K562 (cell line): ENCODE results near the gene PSORS1C1. TPM values are rescaled to one million over a fixed set of nuclear protein-coding genes. Genes with fewer than 3 reads are reported as not detected.

Experiments
- CLOCK ChIP-seq: fragments of 250-450 bp; sonication (Bioruptor Pico); IDR thresholded peaks from 2 replicates; pipeline ENCODE4 v1.4.0; 2020; ENCODE audit warnings: mild to moderate bottlenecking, moderate library complexity, borderline replicate concordance
- CUX1 ChIP-seq: fragments of 200-800 bp; sonication (Bioruptor generic); IDR thresholded peaks from 2 replicates; pipeline ENCODE4 v1.6.1; 2016; ENCODE audit warnings: missing genetic modification characterization, missing compliant biosample characterization
- DACH1 ChIP-seq: fragments of 450-650 bp; IDR thresholded peaks from 2 replicates; pipeline ENCODE4 v1.6.1; 2018; ENCODE audit not compliant: partially characterized antibody
- DMBX1 ChIP-seq: fragments of 250-450 bp; sonication (Bioruptor Pico); IDR thresholded peaks from 2 replicates; pipeline ENCODE4 v1.8.0; 2022; ENCODE audit warnings: inconsistent platforms, mild to moderate bottlenecking, moderate library complexity, borderline replicate concordance
- E2F1 ChIP-seq: sonication (generic); formaldehyde crosslinking; IDR thresholded peaks from 2 replicates; pipeline ENCODE4 v1.8.1; 2023; ENCODE audit warnings: mild to moderate bottlenecking, missing genetic modification reagents, moderate library complexity
- ELF2 ChIP-seq: fragments of 250-450 bp; sonication (Bioruptor Pico); IDR thresholded peaks from 2 replicates; pipeline ENCODE4 v1.5.0; 2021; ENCODE audit warnings: mild to moderate bottlenecking
- FOS ChIP-seq: IDR thresholded peaks from 3 replicates; pipeline ENCODE4 v1.6.1; 2011; ENCODE audit not compliant: insufficient read length; ENCODE audit errors: extremely low read depth
- KDM4B ChIP-seq, 2 experiments: fragments of 450-650 bp in 1 of 2; sonication (generic) in 1 of 2; IDR thresholded peaks; 2 replicates each; pipeline ENCODE4 v1.6.1; 2016 to 2017; ENCODE audit warnings: borderline replicate concordance in 2 of 2, antibody characterized with exemption in 1 of 2, low read depth in 1 of 2, mild to moderate bottlenecking in 1 of 2
- LCOR ChIP-seq: sonication (generic); formaldehyde crosslinking; IDR thresholded peaks from 2 replicates; pipeline ENCODE4 v1.8.0; 2022; ENCODE audit warnings: mild to moderate bottlenecking, missing genetic modification reagents
- LEF1 ChIP-seq: fragments of 450-650 bp; IDR thresholded peaks from 2 replicates; pipeline ENCODE4 v1.6.1; 2016; ENCODE audit warnings: mild to moderate bottlenecking
- NFE2 ChIP-seq: IDR thresholded peaks from 2 replicates; pipeline ENCODE4 v1.6.1; 2014; ENCODE audit warnings: antibody characterized with exemption, low read depth
- NFE2L1 ChIP-seq: fragments of 450-650 bp; IDR thresholded peaks from 2 replicates; pipeline ENCODE4 v1.6.1; 2016; ENCODE audit warnings: missing genetic modification characterization, low read depth, mild to moderate bottlenecking, missing compliant biosample characterization, moderate library complexity, borderline replicate concordance
- POLR2G ChIP-seq: fragments of 200-400 bp; formaldehyde crosslinking; IDR thresholded peaks from 2 replicates; pipeline ENCODE4 v1.6.1; 2017; ENCODE audit warnings: low read depth, mild to moderate bottlenecking, antibody characterized with exemption, low read length, moderate library complexity
- TAF7 ChIP-seq: fragments of 450-650 bp; IDR thresholded peaks from 2 replicates; pipeline ENCODE4 v1.6.1; 2016; ENCODE audit warnings: missing genetic modification characterization, missing compliant biosample characterization
- YY1 ChIP-seq, 3 experiments: IDR thresholded peaks; 2 replicates each; pipeline ENCODE4 v1.6.1; 2011; ENCODE audit warnings: low read length in 2 of 3, mild to moderate bottlenecking in 2 of 3, moderate library complexity in 2 of 3, borderline replicate concordance in 1 of 3, control low read depth in 1 of 3, low read depth in 1 of 3; ENCODE audit not compliant: insufficient read depth in 3 of 3, insufficient replicate concordance in 2 of 3, control insufficient read depth in 1 of 3, insufficient read length in 1 of 3; ENCODE audit errors: extremely low read depth in 1 of 3
- ZBTB8A ChIP-seq: fragments of 450-650 bp; IDR thresholded peaks from 2 replicates; pipeline ENCODE4 v1.6.1; 2018; ENCODE audit warnings: mild to moderate bottlenecking, moderate library complexity; ENCODE audit not compliant: partially characterized antibody
- polyA plus RNA-seq, 8 experiments: library from polyadenylated mRNA; depleted of rRNA in 4 of 8; stranded (reverse) in 5 of 8; unstranded in 3 of 8; fragments of >200 nt; fragmentation: Nextera tagmentation in 2 of 8; fragmentation: Illumina TruSeq in 1 of 8; extraction: Ambion mirVana in 2 of 8; extraction: Trizol in 1 of 8; gene quantifications; 2 replicates each; pipeline versions ENCODE4 v1.2.1 to v1.2.3, GENCODE V29; 2011 to 2014; ENCODE audit warnings: inconsistent platforms in 1 of 8, missing spikeins in 1 of 8
- total RNA-seq, 7 experiments: library from RNA; depleted of rRNA in 6 of 7; stranded (reverse); fragments of >200 nt in 6 of 7; fragmentation: Illumina TruSeq in 2 of 7; extraction: Trizol in 2 of 7; gene quantifications; 2 replicates each; pipeline versions ENCODE4 v1.2.1 to v1.2.3, GENCODE V29; 2011 to 2021; ENCODE audit warnings: low replicate concordance in 1 of 7

The PSORS1C1 gene
- total and polyA plus RNA-seq, 9 of the 15 experiments (the other 6 are each of a cell fraction or from before 2014, with no cell fraction given), result 0.11 TPM; not detected in 8

- TF ChIP-seq YY1 (IDR thresholded peaks at IDR 0.05; ENCODE audit: borderline replicate concordance in 1 of 3, control insufficient read depth in 1 of 3, extremely low read depth in 1 of 3, insufficient read depth in 3 of 3, insufficient read length in 1 of 3, insufficient replicate concordance in 2 of 3, low read depth in 1 of 3, low read length in 2 of 3) (no peak), KDM4B (IDR thresholded peaks at IDR 0.05; ENCODE audit: borderline replicate concordance in 2 of 2, low read depth in 1 of 2) (no peak), TAF7 (tag) (no peak), LCOR (CRISPR knock-in tag) (no peak), ZBTB8A (no peak), CUX1 (no peak), FOS (no peak), POLR2G (no peak), DACH1 (peak; percentile 7), LEF1 (no peak), CLOCK (no peak), DMBX1 (CRISPR knock-in tag) (no peak), E2F1 (CRISPR knock-in tag) (no peak), NFE2 (no peak; the same call in 1 of the 2 replicates), NFE2L1 (tag) (no peak), ELF2 (CRISPR knock-in tag) (no peak)
These were observed 34.8 kb upstream of the PSORS1C1 start (continued) for GRCh38 chr6:31079656-31080261.
